ENCODE results near the gene OTUD6A. TPM values are rescaled to one million over a fixed set of nuclear protein-coding genes. Genes with fewer than 3 reads are reported as not detected.

Gene OTUD6A
- total RNA-seq, 1 donor from 2014 or later: not detected

GRCh38 chrX:70082723-70083122, 20.5 kb downstream of the OTUD6A start:
- no peaks in the 10 kb centered on the region for H3K36me3 Mint-ChIP-seq (ENCODE audit: unreplicated experiment)

GRCh38 chrX:70084592-70085240, 22.5 kb downstream of the OTUD6A start:
- Mint-ChIP-seq H3K27me3 (ENCODE audit: unreplicated experiment) (peaks cover 1% of the 10 kb centered on the region), H3K4me3 (ENCODE audit: unreplicated experiment) (no peak overlapping the region), H3K36me3 (ENCODE audit: unreplicated experiment) (no peaks in the 10 kb centered on the region), H3K4me1 (ENCODE audit: low read depth, unreplicated experiment) (no peaks in the 10 kb centered on the region), H3K27ac (ENCODE audit: unreplicated experiment) (no peak overlapping the region), H3K9me3 (ENCODE audit: unreplicated experiment) (no peaks in the 10 kb centered on the region)
- TF ChIP-seq CTCF (IDR thresholded peaks at IDR 0.05; ENCODE audit: partially characterized antibody, unreplicated experiment): no peak
- DNase-seq: no peak

More at GRCh38 chrX:70082723-70083122, 20.5 kb downstream of the OTUD6A start:
- no peak overlapping the region for H3K27ac Mint-ChIP-seq (ENCODE audit: unreplicated experiment)
- H3K4me1 Mint-ChIP-seq (ENCODE audit: low read depth, unreplicated experiment): no peaks in the 10 kb centered on the region
- no peak overlapping the region for H3K4me3 Mint-ChIP-seq (ENCODE audit: unreplicated experiment)
- DNase-seq: no peak
- H3K27me3 Mint-ChIP-seq (ENCODE audit: unreplicated experiment): peaks cover 1% of the 10 kb centered on the region
- no peak for TF ChIP-seq CTCF (IDR thresholded peaks at IDR 0.05; ENCODE audit: partially characterized antibody, unreplicated experiment)
- no peaks in the 10 kb centered on the region for H3K9me3 Mint-ChIP-seq (ENCODE audit: unreplicated experiment)

GRCh38 chrX:70087857-70088630, 25.8 kb downstream of the OTUD6A start:
- Mint-ChIP-seq H3K27me3 (ENCODE audit: unreplicated experiment) (peaks cover 1% of the 10 kb centered on the region), H3K4me3 (ENCODE audit: unreplicated experiment) (no peak overlapping the region), H3K9me3 (ENCODE audit: unreplicated experiment) (no peaks in the 10 kb centered on the region), H3K27ac (ENCODE audit: unreplicated experiment) (no peak overlapping the region), H3K4me1 (ENCODE audit: low read depth, unreplicated experiment) (no peaks in the 10 kb centered on the region), H3K36me3 (ENCODE audit: unreplicated experiment) (no peaks in the 10 kb centered on the region)
- DNase-seq: no peak
- TF ChIP-seq CTCF (IDR thresholded peaks at IDR 0.05; ENCODE audit: partially characterized antibody, unreplicated experiment): no peak

- Mint-ChIP-seq H3K27ac (ENCODE audit: unreplicated experiment) (no peak overlapping the region), H3K27me3 (ENCODE audit: unreplicated experiment) (peaks cover 1% of the 10 kb centered on the region), H3K9me3 (ENCODE audit: unreplicated experiment) (no peaks in the 10 kb centered on the region), H3K36me3 (ENCODE audit: unreplicated experiment) (no peaks in the 10 kb centered on the region), H3K4me1 (ENCODE audit: low read depth, unreplicated experiment) (no peaks in the 10 kb centered on the region), H3K4me3 (ENCODE audit: unreplicated experiment) (no peak overlapping the region)
- DNase-seq: no peak
- no peak for TF ChIP-seq CTCF (IDR thresholded peaks at IDR 0.05; ENCODE audit: partially characterized antibody, unreplicated experiment)
These were observed 26.5 kb downstream of the OTUD6A start for GRCh38 chrX:70088751-70089150.

All from glutamatergic neuron (in vitro differentiated cells).